H1 (cell line): ENCODE data around the gene GCH1. TPM values are rescaled to one million over a fixed set of nuclear protein-coding genes. Genes with fewer than 3 reads are reported as not detected.

Source experiments
- CTCF ChIA-PET: fragments of 300-600 bp; sonication (Branson Sonifier 250); formaldehyde crosslinking; loops from one replicate; lab custom pipeline; 2021; ENCODE audit not compliant: partially characterized antibody; lab: Charles Lee
- POLR2A ChIA-PET: fragments of 300-600 bp; sonication (Branson Sonifier 250); formaldehyde crosslinking; loops from one replicate; lab custom pipeline; 2021; ENCODE audit warnings: inconsistent platforms; ENCODE audit not compliant: partially characterized antibody; lab: Charles Lee
- DNase-seq, 2 experiments: peaks; one replicate each; pipeline versions ENCODE4 v3.0.0 to v3.0.0-alpha.2; 2010 to 2022; ENCODE audit warnings: low spot score in 2 of 2, low read depth in 1 of 2, mixed read lengths in 1 of 2
- FAIRE-seq: peaks from 2 replicates; lab custom pipeline; 2011; peaks lifted over from hg19 to GRCh38; lab: Jason Lieb, UNC
- H2AFZ ChIP-seq: 2 replicates; pipeline ENCODE4 v1.8.1; 2012; ENCODE audit warnings: low read length, inconsistent platforms
- H2AK5ac ChIP-seq: 2 replicates; pipeline ENCODE4 v1.6.1; 2013; ENCODE audit warnings: low read depth, low read length
- H2BK120ac ChIP-seq: replicated peaks from 2 replicates; pipeline ENCODE3; 2013; ENCODE audit warnings: low read depth, low read length, inconsistent platforms
- H2BK12ac ChIP-seq: 2 replicates; pipeline ENCODE4 v1.6.1; 2013; ENCODE audit warnings: low read depth, low read length
- H2BK15ac ChIP-seq: 2 replicates; pipeline ENCODE4 v1.6.1; 2013; ENCODE audit warnings: low read length
- H2BK20ac ChIP-seq: 2 replicates; pipeline ENCODE4 v1.6.1; 2013; ENCODE audit warnings: low read length
- H2BK5ac ChIP-seq: 2 replicates; pipeline ENCODE4 v1.6.1; 2013; ENCODE audit warnings: low read depth, low read length
- H3K14ac ChIP-seq: 2 replicates; pipeline ENCODE4 v1.6.1; 2013; ENCODE audit warnings: inconsistent platforms; ENCODE audit not compliant: insufficient read length
- H3K18ac ChIP-seq: 2 replicates; pipeline ENCODE4 v1.6.1; 2013; ENCODE audit warnings: low read length; ENCODE audit errors: extremely low read depth
- H3K23ac ChIP-seq: 2 replicates; pipeline ENCODE4 v1.6.1; 2013; ENCODE audit warnings: inconsistent platforms; ENCODE audit not compliant: insufficient read length
- H3K23me2 ChIP-seq: 2 replicates; pipeline ENCODE4 v1.6.1; 2013; ENCODE audit warnings: low read depth, low read length
- H3K27ac ChIP-seq: 2 replicates; pipeline ENCODE4 v1.6.1; 2011; ENCODE audit warnings: low read depth, low read length, inconsistent platforms
- H3K27me3 ChIP-seq, 4 experiments: replicated peaks in 1 of 4; 1 replicate in 1 of 4; 2 replicates in 3 of 4; pipeline versions ENCODE4 v1.6.1 to v1.8.1; 2011 to 2013; ENCODE audit warnings: low read length in 3 of 4, mild to moderate bottlenecking in 3 of 4, inconsistent platforms in 2 of 4, mixed read lengths in 2 of 4, moderate library complexity in 1 of 4; ENCODE audit not compliant: control insufficient read depth in 3 of 4, insufficient read depth in 3 of 4; ENCODE audit errors: extremely low read depth in 1 of 4
- H3K36me3 ChIP-seq, 4 experiments: 2 replicates each; pipeline versions ENCODE4 v1.6.1 to v1.8.1; 2011 to 2013; ENCODE audit warnings: mild to moderate bottlenecking in 4 of 4, low read length in 3 of 4, moderate library complexity in 2 of 4, control low read depth in 1 of 4, inconsistent platforms in 1 of 4; ENCODE audit not compliant: insufficient read depth in 4 of 4, control insufficient read depth in 2 of 4
- H3K4ac ChIP-seq: replicated peaks from 2 replicates; pipeline ENCODE3; 2013; ENCODE audit warnings: low read length, low read depth, mixed read lengths, inconsistent platforms; ENCODE audit not compliant: insufficient read length
- H3K4me1 ChIP-seq, 4 experiments: replicated peaks in 1 of 4; 1 replicate in 1 of 4; 2 replicates in 3 of 4; pipeline versions ENCODE4 v1.6.1 to v1.8.1; 2011 to 2013; ENCODE audit warnings: low read length in 3 of 4, inconsistent platforms in 2 of 4, mixed read lengths in 1 of 4; ENCODE audit not compliant: insufficient read depth in 4 of 4, control insufficient read depth in 3 of 4
- H3K4me2 ChIP-seq, 2 experiments: 2 replicates each; pipeline versions ENCODE4 v1.6.1 to v1.8.1; 2011 to 2013; ENCODE audit warnings: low read depth in 2 of 2, low read length in 2 of 2, control low read depth in 1 of 2, inconsistent platforms in 1 of 2, mild to moderate bottlenecking in 1 of 2; ENCODE audit not compliant: insufficient read depth in 1 of 2
- H3K4me3 ChIP-seq, 4 experiments: fragments of 200-600, 300-600 bp in 1 of 4; sonication (generic), shearing (Covaris generic), sonication (Bioruptor Twin) in 1 of 4; 2 replicates each; pipeline versions ENCODE4 v1.5.1 to v1.8.1; 2011 to 2016; ENCODE audit warnings: low read length in 4 of 4, low read depth in 3 of 4, control low read depth in 2 of 4, inconsistent platforms in 2 of 4, mild to moderate bottlenecking in 2 of 4, mixed read lengths in 1 of 4, moderate library complexity in 1 of 4; ENCODE audit not compliant: insufficient read depth in 2 of 4; ENCODE audit errors: extremely low read depth in 1 of 4
- H3K56ac ChIP-seq: replicated peaks from 2 replicates; pipeline ENCODE3; 2013; ENCODE audit warnings: low read depth, mild to moderate bottlenecking, mixed read lengths, low read length, inconsistent platforms; ENCODE audit not compliant: insufficient read length
- H3K79me1 ChIP-seq: 2 replicates; pipeline ENCODE4 v1.6.1; 2013; ENCODE audit warnings: low read depth, low read length, control low read depth
- H3K79me2 ChIP-seq, 2 experiments: 2 replicates each; pipeline versions ENCODE4 v1.6.1 to v1.8.1; 2012 to 2013; ENCODE audit warnings: low read length in 2 of 2, mild to moderate bottlenecking in 2 of 2, inconsistent platforms in 1 of 2; ENCODE audit not compliant: insufficient read depth in 2 of 2, control insufficient read depth in 1 of 2
- H3K9ac ChIP-seq, 4 experiments: replicated peaks in 1 of 4; 1 replicate in 1 of 4; 2 replicates in 3 of 4; pipeline versions ENCODE4 v1.6.1 to v1.8.1; 2011 to 2013; ENCODE audit warnings: low read depth in 3 of 4, low read length in 3 of 4, control low read depth in 2 of 4, mild to moderate bottlenecking in 2 of 4, moderate library complexity in 2 of 4, inconsistent platforms in 1 of 4; ENCODE audit errors: extremely low read depth in 1 of 4
- H3K9me3 ChIP-seq, 2 experiments: 2 replicates each; pipeline versions ENCODE4 v1.6.1 to v1.8.1; 2012 to 2013; ENCODE audit warnings: mild to moderate bottlenecking in 2 of 2, moderate library complexity in 2 of 2, control low read depth in 1 of 2, inconsistent platforms in 1 of 2, low read depth in 1 of 2, low read length in 1 of 2, mixed read lengths in 1 of 2; ENCODE audit not compliant: insufficient read depth in 2 of 2
- H4K20me1 ChIP-seq, 2 experiments: replicated peaks in 1 of 2; 2 replicates each; pipeline versions ENCODE3 to v1.8.1; 2011 to 2013; ENCODE audit warnings: inconsistent platforms in 2 of 2, low read length in 2 of 2, mild to moderate bottlenecking in 1 of 2; ENCODE audit not compliant: insufficient read depth in 2 of 2, control insufficient read depth in 1 of 2
- H4K5ac ChIP-seq: 2 replicates; pipeline ENCODE4 v1.6.1; 2013; ENCODE audit warnings: low read length, low read depth, mixed read lengths, inconsistent platforms; ENCODE audit not compliant: insufficient read length
- H4K8ac ChIP-seq: 2 replicates; pipeline ENCODE4 v1.8.0; 2013; ENCODE audit warnings: mild to moderate bottlenecking, moderate library complexity, low read length, inconsistent platforms; ENCODE audit not compliant: insufficient read depth; ENCODE audit errors: extremely low read depth
- H4K91ac ChIP-seq: replicated peaks from 2 replicates; pipeline ENCODE3; 2013; ENCODE audit warnings: low read length, mixed read lengths, inconsistent platforms; ENCODE audit not compliant: insufficient read length
- BACH1 ChIP-seq: IDR thresholded peaks from 2 replicates; pipeline ENCODE4 v1.6.1; 2012; ENCODE audit warnings: low read length, improper control_type of control experiment
- BRCA1 ChIP-seq: IDR thresholded peaks from 2 replicates; pipeline ENCODE4 v1.6.1; 2012; ENCODE audit warnings: low read depth, low read length, improper control_type of control experiment
- CHD1 ChIP-seq: IDR thresholded peaks from 2 replicates; pipeline ENCODE4 v1.6.1; 2012; ENCODE audit warnings: low read depth, low read length, improper control_type of control experiment
- CREB1 ChIP-seq: IDR thresholded peaks from 2 replicates; pipeline ENCODE4 v1.6.1; 2012; ENCODE audit warnings: inconsistent platforms
- CTCF ChIP-seq, 3 experiments: IDR thresholded peaks; 1 replicate in 2 of 3; 2 replicates in 1 of 3; pipeline versions ENCODE4 v1.5.1 to v1.6.1; 2011; ENCODE audit warnings: low read length in 3 of 3, mild to moderate bottlenecking in 3 of 3, inconsistent platforms in 2 of 3, low read depth in 1 of 3, moderate library complexity in 1 of 3; ENCODE audit not compliant: insufficient read depth in 1 of 3; ENCODE audit errors: control extremely low read depth in 1 of 3
- EGR1 ChIP-seq: IDR thresholded peaks from 2 replicates; pipeline ENCODE4 v1.6.1; 2011; ENCODE audit warnings: low read depth, low read length, borderline replicate concordance
- KDM5A ChIP-seq: fragments of 200-600 bp; IDR thresholded peaks from 2 replicates; pipeline ENCODE4 v1.7.1; 2012; ENCODE audit warnings: mild to moderate bottlenecking, low read length, inconsistent platforms, mixed read lengths
- NANOG ChIP-seq: IDR thresholded peaks from 2 replicates; pipeline ENCODE4 v1.6.1; 2011; ENCODE audit warnings: low read length, low read depth, mild to moderate bottlenecking, inconsistent platforms; ENCODE audit not compliant: insufficient read depth, poor library complexity, severe bottlenecking
- PHF8 ChIP-seq: fragments of 200-600 bp; sonication (generic); conservative IDR thresholded peaks from 2 replicates; pipeline ENCODE4 v1.7.1; 2012; ENCODE audit warnings: low read depth, mild to moderate bottlenecking, inconsistent platforms, low read length, moderate library complexity
- RBBP5 ChIP-seq: IDR thresholded peaks from 2 replicates; pipeline ENCODE4 v1.7.1; 2012; ENCODE audit warnings: low read depth, mild to moderate bottlenecking, inconsistent platforms, low read length, moderate library complexity, borderline replicate concordance
- RNF2 ChIP-seq: fragments of 200-900, 300-1000 bp; sonication (generic); IDR thresholded peaks from 2 replicates; pipeline ENCODE4 v1.7.1; 2016; ENCODE audit warnings: borderline replicate concordance, low read depth, mild to moderate bottlenecking, antibody characterized with exemption, low read length; ENCODE audit not compliant: poor library complexity, severe bottlenecking; ENCODE audit errors: missing control alignments
- SP4 ChIP-seq: IDR thresholded peaks from 2 replicates; pipeline ENCODE4 v1.6.1; 2012; ENCODE audit warnings: low read length, inconsistent platforms
- TBP ChIP-seq: IDR thresholded peaks from 2 replicates; pipeline ENCODE4 v1.6.1; 2011; ENCODE audit warnings: low read depth, low read length, improper control_type of control experiment
- polyA plus RNA-seq, 7 experiments: library from polyadenylated mRNA; depleted of rRNA in 3 of 7; stranded (reverse) in 5 of 7; unstranded in 2 of 7; fragments of >200 nt in 5 of 7; fragments of 200-250 nt in 2 of 7; gene quantifications; 1 replicate in 5 of 7; 2 replicates in 1 of 7; 4 replicates in 1 of 7; pipeline versions ENCODE4 v1.2.1 to v1.2.3, GENCODE V29; 2011 to 2013; ENCODE audit warnings: missing spikeins in 2 of 7, mixed read lengths in 2 of 7
- total RNA-seq: library from RNA; stranded (reverse); fragmentation: NEBNext Ultra II Directional; extraction: Animal tissue kit (Norgen Biotek cat#: 25700); gene quantifications from 2 replicates; pipeline ENCODE4 v1.2.1, GENCODE V29; 2021

Gene GCH1
- total and polyA plus RNA-seq, 2 of the 8 experiments (the other 6 are each of a cell fraction or from before 2014, with no cell fraction given), result 7.3 to 7.9 TPM

GRCh38 chr14:54906075-54906474 is 3.4 kb upstream of the GCH1 start:
- Histone ChIP-seq H3K4ac (no peak overlapping the region), H4K91ac (no peak overlapping the region), H3K27me3 (peaks cover 2 to 15% (median 11%) of the 10 kb centered on the region in 4 experiments), H3K23ac (no peak overlapping the region), H3K18ac (no peak overlapping the region), H3K4me3 (no peak overlapping the region), H2AK5ac (no peak overlapping the region), H3K4me2 (no peak overlapping the region), H3K79me2 (no peaks in the 10 kb centered on the region), H2BK120ac (no peak overlapping the region), H4K8ac (no peak overlapping the region), H3K27ac (no peak overlapping the region), H3K4me1 (peaks cover 0 to 5% (median 1%) of the 10 kb centered on the region in 4 experiments; a peak in 6 of 7 replicates), H2BK15ac (no peak overlapping the region), H3K36me3 (no peaks in the 10 kb centered on the region; a peak in 1 of 8 replicates), H3K9me3 (no peaks in the 10 kb centered on the region), H3K79me1 (no peaks in the 10 kb centered on the region), H2AFZ (no peak overlapping the region), H2BK12ac (no peak overlapping the region), H3K23me2 (peaks cover 15% of the 10 kb centered on the region), H2BK20ac (no peak overlapping the region), H3K14ac (no peak overlapping the region), H4K20me1 (peaks cover 0 to 4% of the 10 kb centered on the region in 2 experiments), H2BK5ac (no peak overlapping the region), H4K5ac (no peak overlapping the region), H3K56ac (no peak overlapping the region), H3K9ac (no peak overlapping the region)
- FAIRE-seq (no peak), DNase-seq (no peak)
- POLR2A ChIA-PET, result no interaction called here
- CTCF ChIA-PET, result interaction anchor here (0.6 kb wide), 1 partner anchor 69 kb away, joined by 6 read pairs; no protein-coding TSS in a partner anchor
- TF ChIP-seq RNF2, result no peak
- no peak for TF ChIP-seq NANOG
- TF ChIP-seq PHF8, result no peak
- TF ChIP-seq EGR1, result no peak
- no peak for TF ChIP-seq TBP
- TF ChIP-seq BRCA1, result no peak
- TF ChIP-seq CREB1, result no peak
- TF ChIP-seq KDM5A, result no peak
- no peak for TF ChIP-seq CHD1
- no peak for TF ChIP-seq CTCF (IDR thresholded peaks at IDR 0.05; ENCODE audit: control extremely low read depth in 1 of 3, insufficient read depth in 1 of 3, low read depth in 1 of 3, low read length in 3 of 3)
- no peak for TF ChIP-seq BACH1
- TF ChIP-seq RBBP5, result no peak
- no peak for TF ChIP-seq SP4
